Spleen (tissue), 7 donors: ENCODE measurements around the gene ARL14EP.

Experiments used
- CTCF ChIP-seq, 11 experiments: fragments of 200-600 bp in 7 of 11; fragments of 450-650 bp in 4 of 11; sonication (generic) in 4 of 11; IDR thresholded peaks in 8 of 11; conservative IDR thresholded peaks in 3 of 11; 1 replicate in 7 of 11; 2 replicates in 4 of 11; pipeline versions ENCODE4 v1.4.0 to v1.8.0; 2016 to 2021; ENCODE audit warnings: antibody characterized with exemption in 11 of 11, inconsistent platforms in 4 of 11, mild to moderate bottlenecking in 1 of 11
- POLR2A ChIP-seq, 3 donors: fragments of 450-650 bp; IDR thresholded peaks; one replicate each; pipeline ENCODE4 v1.5.1; 2017; ENCODE audit warnings: antibody characterized with exemption in 3 of 3, mild to moderate bottlenecking in 1 of 3
- POLR2AphosphoS5 ChIP-seq, 3 donors: sonication (generic); formaldehyde crosslinking; IDR thresholded peaks; one replicate each; pipeline ENCODE4 v1.5.1; 2017; ENCODE audit warnings: antibody characterized with exemption in 3 of 3
- donor health status: DM: no; HTN: no; CAD: no; lungs with moderate emphysema.
- donor health status: DM: no; HTN: no; CAD: no.
- donor health status: DM: no; HTN: no; CAD: no.

GRCh38 chr11:30295178-30295885 lies 27.6 kb upstream of the ARL14EP start:
- TF ChIP-seq CTCF (IDR thresholded peaks at IDR 0.05 in 8 of 11, conservative IDR thresholded peaks at IDR 0.05 in 3 of 11) = no peak
- TF ChIP-seq POLR2A (IDR thresholded peaks at IDR 0.05) = no peak
- no peak for TF ChIP-seq POLR2AphosphoS5 (IDR thresholded peaks at IDR 0.05)
